HCT116 (cell line): ENCODE data around the gene EBLN2.

Experiments
- ELF1 ChIP-seq: IDR thresholded peaks from 2 replicates; pipeline ENCODE4 v1.6.1; 2012; ENCODE audit warnings: low read depth, borderline replicate concordance
- EZH2 ChIP-seq: fragments of 200-600 bp; sonication (generic); IDR thresholded peaks from 2 replicates; pipeline ENCODE4 v1.6.1; 2017; ENCODE audit warnings: antibody characterized with exemption, mixed run types
- EZH2phosphoT487 ChIP-seq: fragments of 200-600 bp; IDR thresholded peaks from 2 replicates; pipeline ENCODE4 v1.6.1; 2018; ENCODE audit warnings: antibody characterized with exemption, borderline replicate concordance
- FOSL1 ChIP-seq: IDR thresholded peaks from 2 replicates; pipeline ENCODE4 v1.6.1; 2012; ENCODE audit warnings: low read depth
- POLR2A ChIP-seq: IDR thresholded peaks from 2 replicates; pipeline ENCODE4 v1.7.0; 2011; ENCODE audit warnings: borderline replicate concordance; ENCODE audit not compliant: insufficient read depth, insufficient read length; ENCODE audit errors: extremely low read depth
- POLR2AphosphoS5 ChIP-seq: IDR thresholded peaks from 2 replicates; pipeline ENCODE4 v1.6.1; 2011; ENCODE audit warnings: mild to moderate bottlenecking, low read depth, low read length, moderate library complexity
- RAD21 ChIP-seq: IDR thresholded peaks from 2 replicates; pipeline ENCODE4 v1.6.1; 2012; ENCODE audit warnings: low read depth, mild to moderate bottlenecking
- SIN3A ChIP-seq: IDR thresholded peaks from 2 replicates; pipeline ENCODE4 v1.6.1; 2012; ENCODE audit warnings: low read depth
- SRF ChIP-seq: IDR thresholded peaks from 2 replicates; pipeline ENCODE4 v1.6.1; 2012; ENCODE audit warnings: low read depth
- TF ChIP-seq, protein P1 (sequence below): IDR thresholded peaks from 2 replicates; pipeline ENCODE4 v1.6.1; 2012
- TF ChIP-seq, protein P2 (sequence below): IDR thresholded peaks from 2 replicates; pipeline ENCODE4 v1.6.1; 2011; ENCODE audit warnings: mild to moderate bottlenecking, low read length, moderate library complexity; ENCODE audit not compliant: insufficient replicate concordance; ENCODE audit errors: extremely low read depth
- TF ChIP-seq, protein P3 (sequence below): IDR thresholded peaks from 2 replicates; pipeline ENCODE4 v1.6.1; 2012
- TF ChIP-seq, protein P4 (sequence below), 3 experiments: fragments of 200-600 bp in 1 of 3; sonication (generic) in 1 of 3; IDR thresholded peaks in 2 of 3; conservative IDR thresholded peaks in 1 of 3; 2 replicates each; pipeline ENCODE4 v1.5.1; 2012 to 2017; ENCODE audit warnings: low read depth in 2 of 3, low read length in 2 of 3, antibody characterized with exemption in 1 of 3, borderline replicate concordance in 1 of 3, control low read depth in 1 of 3, mild to moderate bottlenecking in 1 of 3, mixed read lengths in 1 of 3, mixed run types in 1 of 3, moderate library complexity in 1 of 3; ENCODE audit not compliant: insufficient read depth in 1 of 3

DNA sequence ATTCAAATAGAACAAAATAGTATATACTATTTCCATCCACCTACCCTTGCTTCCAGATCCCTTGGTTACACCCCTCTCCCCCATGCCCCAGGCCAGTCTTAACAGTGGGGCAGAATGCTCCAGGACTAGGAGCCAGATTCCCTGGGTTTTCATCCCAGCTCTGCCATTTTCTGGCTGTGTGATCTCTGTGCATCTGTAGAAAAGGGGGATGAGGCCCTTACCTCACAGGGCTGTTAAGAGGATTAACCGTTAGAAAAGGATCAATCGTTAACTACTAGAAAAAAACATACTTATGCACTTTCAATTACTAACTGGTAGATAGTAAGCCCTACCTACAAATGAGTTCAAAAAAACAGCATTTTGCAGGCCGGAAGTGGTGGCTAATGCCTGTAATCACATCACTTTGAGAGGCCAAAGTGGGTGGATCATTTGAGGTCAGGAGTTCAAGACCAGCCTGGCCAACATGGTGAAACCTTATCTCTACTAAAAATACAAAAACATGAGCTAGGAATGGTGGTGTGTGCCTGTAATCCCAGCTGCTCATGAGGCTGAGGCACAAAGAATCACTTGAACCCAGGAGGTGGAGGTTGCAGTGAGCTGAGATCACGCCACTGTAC, 11.7 kb downstream of the EBLN2 start:
- TF ChIP-seq POLR2AphosphoS5 (no peak), FOSL1 (no peak), EZH2phosphoT487 (no peak), POLR2A (no peak), EZH2 (no peak), RAD21 (no peak), ELF1 (no peak), SRF (no peak), SIN3A (no peak)
- TF ChIP-seq, protein P1, sequence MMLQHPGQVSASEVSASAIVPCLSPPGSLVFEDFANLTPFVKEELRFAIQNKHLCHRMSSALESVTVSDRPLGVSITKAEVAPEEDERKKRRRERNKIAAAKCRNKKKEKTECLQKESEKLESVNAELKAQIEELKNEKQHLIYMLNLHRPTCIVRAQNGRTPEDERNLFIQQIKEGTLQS: no peak
- TF ChIP-seq, protein P2, sequence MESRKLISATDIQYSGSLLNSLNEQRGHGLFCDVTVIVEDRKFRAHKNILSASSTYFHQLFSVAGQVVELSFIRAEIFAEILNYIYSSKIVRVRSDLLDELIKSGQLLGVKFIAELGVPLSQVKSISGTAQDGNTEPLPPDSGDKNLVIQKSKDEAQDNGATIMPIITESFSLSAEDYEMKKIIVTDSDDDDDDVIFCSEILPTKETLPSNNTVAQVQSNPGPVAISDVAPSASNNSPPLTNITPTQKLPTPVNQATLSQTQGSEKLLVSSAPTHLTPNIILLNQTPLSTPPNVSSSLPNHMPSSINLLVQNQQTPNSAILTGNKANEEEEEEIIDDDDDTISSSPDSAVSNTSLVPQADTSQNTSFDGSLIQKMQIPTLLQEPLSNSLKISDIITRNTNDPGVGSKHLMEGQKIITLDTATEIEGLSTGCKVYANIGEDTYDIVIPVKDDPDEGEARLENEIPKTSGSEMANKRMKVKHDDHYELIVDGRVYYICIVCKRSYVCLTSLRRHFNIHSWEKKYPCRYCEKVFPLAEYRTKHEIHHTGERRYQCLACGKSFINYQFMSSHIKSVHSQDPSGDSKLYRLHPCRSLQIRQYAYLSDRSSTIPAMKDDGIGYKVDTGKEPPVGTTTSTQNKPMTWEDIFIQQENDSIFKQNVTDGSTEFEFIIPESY: no peak
- TF ChIP-seq, protein P3, sequence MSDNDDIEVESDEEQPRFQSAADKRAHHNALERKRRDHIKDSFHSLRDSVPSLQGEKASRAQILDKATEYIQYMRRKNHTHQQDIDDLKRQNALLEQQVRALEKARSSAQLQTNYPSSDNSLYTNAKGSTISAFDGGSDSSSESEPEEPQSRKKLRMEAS: no peak
- TF ChIP-seq, protein P4, sequence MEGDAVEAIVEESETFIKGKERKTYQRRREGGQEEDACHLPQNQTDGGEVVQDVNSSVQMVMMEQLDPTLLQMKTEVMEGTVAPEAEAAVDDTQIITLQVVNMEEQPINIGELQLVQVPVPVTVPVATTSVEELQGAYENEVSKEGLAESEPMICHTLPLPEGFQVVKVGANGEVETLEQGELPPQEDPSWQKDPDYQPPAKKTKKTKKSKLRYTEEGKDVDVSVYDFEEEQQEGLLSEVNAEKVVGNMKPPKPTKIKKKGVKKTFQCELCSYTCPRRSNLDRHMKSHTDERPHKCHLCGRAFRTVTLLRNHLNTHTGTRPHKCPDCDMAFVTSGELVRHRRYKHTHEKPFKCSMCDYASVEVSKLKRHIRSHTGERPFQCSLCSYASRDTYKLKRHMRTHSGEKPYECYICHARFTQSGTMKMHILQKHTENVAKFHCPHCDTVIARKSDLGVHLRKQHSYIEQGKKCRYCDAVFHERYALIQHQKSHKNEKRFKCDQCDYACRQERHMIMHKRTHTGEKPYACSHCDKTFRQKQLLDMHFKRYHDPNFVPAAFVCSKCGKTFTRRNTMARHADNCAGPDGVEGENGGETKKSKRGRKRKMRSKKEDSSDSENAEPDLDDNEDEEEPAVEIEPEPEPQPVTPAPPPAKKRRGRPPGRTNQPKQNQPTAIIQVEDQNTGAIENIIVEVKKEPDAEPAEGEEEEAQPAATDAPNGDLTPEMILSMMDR (IDR thresholded peaks at IDR 0.05 in 2 of 3, conservative IDR thresholded peaks at IDR 0.05 in 1 of 3; ENCODE audit: borderline replicate concordance in 1 of 3, insufficient read depth in 1 of 3, low read depth in 2 of 3, low read length in 2 of 3): no peak
